HL-60 (cell line): ENCODE measurements around the gene ACTN1.
"Not testable (repeated sequence)": the region's sequence is repeated elsewhere in the genome, so short reads cannot be mapped to it uniquely, and the experiment has no call there.

Source experiments
- POLR2AphosphoS5 ChIP-seq: IDR thresholded peaks from 2 replicates; pipeline ENCODE4 v1.6.1; 2012; ENCODE audit warnings: low read depth
- TF ChIP-seq, protein P1 (sequence below): IDR thresholded peaks from one replicate; pipeline ENCODE4 v1.5.1; 2011; ENCODE audit warnings: low read length, control low read depth, inconsistent platforms; ENCODE audit not compliant: insufficient read depth

DNA sequence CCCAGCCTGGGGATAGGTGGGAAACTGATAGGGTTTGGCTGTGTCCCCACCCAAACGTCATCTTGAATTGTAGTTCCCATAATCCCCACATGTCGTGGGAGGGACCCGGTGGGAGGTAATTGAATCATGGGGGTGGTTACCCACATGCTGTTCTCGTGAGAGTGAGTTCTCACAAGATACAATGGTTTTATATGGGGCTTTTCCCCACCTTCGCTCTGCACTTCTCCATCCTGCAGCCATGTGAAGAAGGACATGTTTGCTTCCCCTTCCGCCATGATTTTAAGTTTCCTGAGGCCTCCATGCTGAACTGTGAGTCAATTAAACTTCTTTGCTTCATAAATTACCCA lies 5.9 kb downstream of the ACTN1 start:
- TF ChIP-seq, protein P1, sequence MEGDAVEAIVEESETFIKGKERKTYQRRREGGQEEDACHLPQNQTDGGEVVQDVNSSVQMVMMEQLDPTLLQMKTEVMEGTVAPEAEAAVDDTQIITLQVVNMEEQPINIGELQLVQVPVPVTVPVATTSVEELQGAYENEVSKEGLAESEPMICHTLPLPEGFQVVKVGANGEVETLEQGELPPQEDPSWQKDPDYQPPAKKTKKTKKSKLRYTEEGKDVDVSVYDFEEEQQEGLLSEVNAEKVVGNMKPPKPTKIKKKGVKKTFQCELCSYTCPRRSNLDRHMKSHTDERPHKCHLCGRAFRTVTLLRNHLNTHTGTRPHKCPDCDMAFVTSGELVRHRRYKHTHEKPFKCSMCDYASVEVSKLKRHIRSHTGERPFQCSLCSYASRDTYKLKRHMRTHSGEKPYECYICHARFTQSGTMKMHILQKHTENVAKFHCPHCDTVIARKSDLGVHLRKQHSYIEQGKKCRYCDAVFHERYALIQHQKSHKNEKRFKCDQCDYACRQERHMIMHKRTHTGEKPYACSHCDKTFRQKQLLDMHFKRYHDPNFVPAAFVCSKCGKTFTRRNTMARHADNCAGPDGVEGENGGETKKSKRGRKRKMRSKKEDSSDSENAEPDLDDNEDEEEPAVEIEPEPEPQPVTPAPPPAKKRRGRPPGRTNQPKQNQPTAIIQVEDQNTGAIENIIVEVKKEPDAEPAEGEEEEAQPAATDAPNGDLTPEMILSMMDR: not testable (repeated sequence)
- not testable (repeated sequence) for TF ChIP-seq POLR2AphosphoS5
